ENCODE measurements around the gene CATSPER1. TPM values are rescaled to one million over a fixed set of nuclear protein-coding genes. Genes with fewer than 3 reads are reported as not detected.
A peak's percentile ranks its signal among the peaks of the same experiment; 100 is the strongest.

CATSPER1 gene
- total and polyA plus RNA-seq, 2 of the 8 experiments (the other 6 are each of a cell fraction or from before 2014, with no cell fraction given): not detected

GRCh38 chr11:65982824-65983588, 43.3 kb downstream of the CATSPER1 start:
- Histone ChIP-seq H3K9ac (replicated peaks in 1 of 4; ENCODE audit: extremely low read depth in 1 of 4, low read depth in 3 of 4, low read length in 3 of 4) (no peak overlapping the region; a peak in 1 of 7 replicates), H2AK5ac (ENCODE audit: low read depth, low read length) (no peak overlapping the region), H3K23ac (ENCODE audit: insufficient read length) (no peak overlapping the region), H3K56ac (replicated peaks; ENCODE audit: insufficient read length, low read depth, low read length) (no peak overlapping the region), H3K9me3 (ENCODE audit: insufficient read depth in 2 of 2, low read depth in 1 of 2, low read length in 1 of 2) (no peaks in the 10 kb centered on the region), H4K91ac (replicated peaks; ENCODE audit: insufficient read length, low read length) (no peak overlapping the region), H4K8ac (ENCODE audit: extremely low read depth, insufficient read depth, low read length) (peak overlapping the region; percentile 41; the same call in 1 of the 2 replicates), H2BK20ac (ENCODE audit: low read length) (no peak overlapping the region), H4K5ac (ENCODE audit: insufficient read length, low read depth, low read length) (no peak overlapping the region), H3K4ac (replicated peaks; ENCODE audit: insufficient read length, low read depth, low read length) (no peak overlapping the region), H2BK120ac (replicated peaks; ENCODE audit: low read depth, low read length) (no peak overlapping the region), H2BK15ac (ENCODE audit: low read length) (no peak overlapping the region), H3K79me2 (ENCODE audit: control insufficient read depth in 1 of 2, insufficient read depth in 2 of 2, low read length in 2 of 2) (no peaks in the 10 kb centered on the region), H3K14ac (ENCODE audit: insufficient read length) (no peak overlapping the region), H3K18ac (ENCODE audit: extremely low read depth, low read length) (no peak overlapping the region), H3K27me3 (replicated peaks in 1 of 4; ENCODE audit: control insufficient read depth in 3 of 4, extremely low read depth in 1 of 4, insufficient read depth in 3 of 4, low read length in 3 of 4) (no peaks in the 10 kb centered on the region), H3K36me3 (ENCODE audit: control insufficient read depth in 2 of 4, insufficient read depth in 4 of 4, low read length in 3 of 4) (peaks cover 0 to 11% (median 8%) of the 10 kb centered on the region in 4 experiments; a peak in 6 of 8 replicates), H2BK5ac (ENCODE audit: low read depth, low read length) (no peak overlapping the region), H3K23me2 (ENCODE audit: low read depth, low read length) (no peaks in the 10 kb centered on the region), H4K20me1 (replicated peaks in 1 of 2; ENCODE audit: control insufficient read depth in 1 of 2, insufficient read depth in 2 of 2, low read length in 2 of 2) (peaks cover 0 to 2% of the 10 kb centered on the region in 2 experiments), H3K4me3 (ENCODE audit: extremely low read depth in 1 of 4, insufficient read depth in 2 of 4, low read depth in 3 of 4, low read length in 4 of 4) (no peak overlapping the region), H2AFZ (ENCODE audit: low read length) (no peak overlapping the region), H3K4me1 (replicated peaks in 1 of 4; ENCODE audit: control insufficient read depth in 3 of 4, insufficient read depth in 4 of 4, low read length in 3 of 4) (no peaks in the 10 kb centered on the region), H3K79me1 (ENCODE audit: low read depth, low read length) (no peaks in the 10 kb centered on the region), H3K27ac (ENCODE audit: low read depth, low read length) (no peak overlapping the region), H2BK12ac (ENCODE audit: low read depth, low read length) (no peak overlapping the region), H3K4me2 (ENCODE audit: insufficient read depth in 1 of 2, low read depth in 2 of 2, low read length in 2 of 2) (no peak overlapping the region)
- CTCF ChIA-PET (ENCODE audit: partially characterized antibody): interaction anchor here (0.9 to 18.4 kb wide), 7 partner anchors 14 to 277 kb away, joined by 3 to 281 read pairs (median 3); partner anchors contain the start of genes CCDC85B, FIBP and SART1
- no peak for FAIRE-seq
- 84% methylated on average over 20 of the region's 22 CpGs; no CpG with 5 or more reads in 1 of the 2 experiments for WGBS, 2 experiments (ENCODE audit: extremely low coverage in 1 of 2, insufficient coverage in 1 of 2, insufficient read length in 1 of 2, insufficient replicate concordance in 2 of 2, low coverage in 1 of 2, low lambda C conversion rate in 2 of 2, missing lambda C conversion rate in 1 of 2)
- POLR2A ChIA-PET (ENCODE audit: partially characterized antibody): interaction anchor here (0.6 to 2.7 kb wide), 6 partner anchors 9 to 130 kb away, joined by 3 to 7 read pairs (median 4); no protein-coding TSS in a partner anchor
- DNase-seq (ENCODE audit: low read depth in 1 of 2, low spot score in 2 of 2): no peak
- TF ChIP-seq SRF (IDR thresholded peaks at IDR 0.05; ENCODE audit: low read depth, low read length) (no peak), GABPA (IDR thresholded peaks at IDR 0.05; ENCODE audit: borderline replicate concordance, insufficient read depth, low read length) (no peak), KDM5A (IDR thresholded peaks at IDR 0.05; ENCODE audit: low read length) (no peak), SP4 (IDR thresholded peaks at IDR 0.05; ENCODE audit: low read length) (no peak), KDM1A (IDR thresholded peaks at IDR 0.05; ENCODE audit: borderline replicate concordance, low read length) (no peak), POLR2AphosphoS5 (IDR thresholded peaks at IDR 0.05; ENCODE audit: low read depth, low read length) (no peak), TEAD4 (IDR thresholded peaks at IDR 0.05; ENCODE audit: low read depth, low read length) (no peak), NANOG (IDR thresholded peaks at IDR 0.05; ENCODE audit: insufficient read depth, low read depth, low read length, poor library complexity, severe bottlenecking) (no peak), JUND (IDR thresholded peaks at IDR 0.05; ENCODE audit: low read length) (no peak), E2F6 (IDR thresholded peaks at IDR 0.05) (no peak), FOSL1 (IDR thresholded peaks at IDR 0.05; ENCODE audit: insufficient read depth, low read depth, low read length) (no peak), PHF8 (conservative IDR thresholded peaks at IDR 0.05; ENCODE audit: low read depth, low read length) (no peak), POLR2A (IDR thresholded peaks at IDR 0.05; ENCODE audit: control extremely low read depth in 1 of 2, low read depth in 2 of 2, low read length in 2 of 2) (no peak)
